ENCODE measurements around the gene FNDC3A. TPM values are rescaled to one million over a fixed set of nuclear protein-coding genes. Genes with fewer than 3 reads are reported as not detected.

FNDC3A gene
- 10 to 100 TPM; 44.5 to 87.6 TPM for total RNA-seq
- 10 to 100 TPM; 17.6 to 24.6 TPM for polyA plus RNA-seq
- long read RNA-seq, donor 1, full-length matches to known transcripts = 5 of 10 reads
- long read RNA-seq, donor 1, partial matches to known transcripts = 0 of 10 reads
- long read RNA-seq, donor 1, other reads (novel, unspliced or antisense) = 5 of 10 reads
- long read RNA-seq, donor 2 = 0 reads
- long read RNA-seq, donor 3, full-length matches to known transcripts = 1 of 1 reads
- long read RNA-seq, donor 3, partial matches to known transcripts = 0 of 1 reads
- long read RNA-seq, donor 3, other reads (novel, unspliced or antisense) = 0 of 1 reads
- long read RNA-seq, donor 4 = 0 reads
- long read RNA-seq, donor 5, full-length matches to known transcripts = 3 of 9 reads
- long read RNA-seq, donor 5, partial matches to known transcripts = 6 of 9 reads
- long read RNA-seq, donor 5, other reads (novel, unspliced or antisense) = 0 of 9 reads

GRCh38 chr13:48975856-48976575 is at the start of gene FNDC3A:
FNDC3A (plus strand) TSS chr13:48975912; CDS start chr13:49006191, 30,279 bp downstream.
- ATAC-seq (ENCODE audit: insufficient read depth, low FRiP score) = peak; percentile 87
- no peak for TF ChIP-seq CTCF (IDR thresholded peaks at IDR 0.05; ENCODE audit: control extremely low read depth, extremely low read depth)
- Histone ChIP-seq H3K9ac (ENCODE audit: insufficient read depth in 1 of 2, low read length in 2 of 2) (peak within 1 kb of the TSS; percentile 93 to 95), H3K27me3 (ENCODE audit: control insufficient read depth in 3 of 3, insufficient read depth in 3 of 3, low read length in 2 of 3) (peaks cover 0 to 2% (median 0%) of the 10 kb centered on the region in 3 donors), H3K4me1 (ENCODE audit: control insufficient read depth in 5 of 5, insufficient read depth in 5 of 5, low read length in 5 of 5) (peaks cover 0 to 19% (median 4%) of the 10 kb centered on the region in 5 donors), H3K9me3 (ENCODE audit: control insufficient read depth in 4 of 4, insufficient read depth in 3 of 4, low read length in 3 of 4) (peaks cover 0 to 11% (median 0%) of the 10 kb centered on the region in 4 donors), H3K36me3 (ENCODE audit: control insufficient read depth in 4 of 4, insufficient read depth in 4 of 4, low read length in 4 of 4) (peaks cover 0 to 5% (median 0%) of the 10 kb centered on the region in 4 donors), H3K27ac (ENCODE audit: low read depth in 1 of 2, low read length in 1 of 2) (peak within 1 kb of the TSS; percentile 100), H3K4me3 (peak within 1 kb of the TSS; percentile 90)
- WGBS, 2 donors = 0% methylated on average over 53 to 86 of the region's 86 CpGs
- DNase-seq = peak; percentile 84 to 90 (median 87)

- Histone ChIP-seq H3K9me3 (ENCODE audit: control insufficient read depth in 4 of 4, insufficient read depth in 3 of 4, low read length in 3 of 4) (peaks cover 0 to 5% (median 0%) of the 10 kb centered on the region in 4 donors), H3K9ac (ENCODE audit: insufficient read depth in 1 of 2, low read length in 2 of 2) (no peak overlapping the region), H3K4me1 (ENCODE audit: control insufficient read depth in 5 of 5, insufficient read depth in 5 of 5, low read length in 5 of 5) (peaks cover 0 to 3% (median 0%) of the 10 kb centered on the region in 5 donors), H3K36me3 (ENCODE audit: control insufficient read depth in 4 of 4, insufficient read depth in 4 of 4, low read length in 4 of 4) (no peaks in the 10 kb centered on the region), H3K4me3 (no peak overlapping the region), H3K27ac (ENCODE audit: low read depth in 1 of 2, low read length in 1 of 2) (no peak overlapping the region), H3K27me3 (ENCODE audit: control insufficient read depth in 3 of 3, insufficient read depth in 3 of 3, low read length in 2 of 3) (no peaks in the 10 kb centered on the region)
- WGBS, 2 donors = 74 to 87% methylated on average over 5 of the region's 5 CpGs
- ATAC-seq (ENCODE audit: insufficient read depth, low FRiP score) (no peak), DNase-seq (no peak)
- no peak for TF ChIP-seq CTCF (IDR thresholded peaks at IDR 0.05; ENCODE audit: control extremely low read depth, extremely low read depth)
Observed at GRCh38 chr13:48928757-48929430, 46.8 kb upstream of the FNDC3A start.

GRCh38 chr13:48930918-48931317 is 44.8 kb upstream of the FNDC3A start:
- Histone ChIP-seq H3K27ac (ENCODE audit: low read depth in 1 of 2, low read length in 1 of 2) (no peak overlapping the region), H3K36me3 (ENCODE audit: control insufficient read depth in 4 of 4, insufficient read depth in 4 of 4, low read length in 4 of 4) (no peaks in the 10 kb centered on the region), H3K27me3 (ENCODE audit: control insufficient read depth in 3 of 3, insufficient read depth in 3 of 3, low read length in 2 of 3) (no peaks in the 10 kb centered on the region), H3K9me3 (ENCODE audit: control insufficient read depth in 4 of 4, insufficient read depth in 3 of 4, low read length in 3 of 4) (peaks cover 0 to 5% (median 0%) of the 10 kb centered on the region in 4 donors), H3K4me1 (ENCODE audit: control insufficient read depth in 5 of 5, insufficient read depth in 5 of 5, low read length in 5 of 5) (peaks cover 0 to 3% (median 0%) of the 10 kb centered on the region in 5 donors), H3K4me3 (no peak overlapping the region), H3K9ac (ENCODE audit: insufficient read depth in 1 of 2, low read length in 2 of 2) (no peak overlapping the region)
- TF ChIP-seq CTCF (IDR thresholded peaks at IDR 0.05; ENCODE audit: control extremely low read depth, extremely low read depth) = no peak
- no peak for ATAC-seq (ENCODE audit: insufficient read depth, low FRiP score)
- DNase-seq = peak in 2 of 3 donors; percentile 18 to 28
- WGBS, 2 donors = 40% methylated on average over 1 of the region's 1 CpG

Measured in lung (tissue), 16 donors.